ENCODE measurements around the gene PDE8B.

DNA sequence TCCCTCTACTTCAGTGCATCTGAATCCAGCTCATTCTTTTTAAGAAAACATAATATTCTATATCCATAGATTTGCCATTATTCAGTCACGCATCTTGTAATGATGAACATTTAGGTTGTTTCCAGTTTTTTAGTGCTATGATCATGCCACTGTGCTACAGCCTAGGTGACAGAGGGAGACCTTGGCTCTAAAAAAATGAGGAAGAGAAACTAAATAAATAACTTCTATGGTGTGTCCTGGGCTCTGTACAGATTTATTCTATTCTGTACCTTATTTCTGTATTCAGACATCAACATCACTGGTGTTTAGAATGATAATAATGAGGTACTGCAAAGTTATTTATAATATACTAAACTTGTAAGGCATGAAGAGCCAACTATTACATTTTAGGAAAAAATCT is 45.9 kb downstream of the PDE8B start:
- TF ChIP-seq, protein P1, sequence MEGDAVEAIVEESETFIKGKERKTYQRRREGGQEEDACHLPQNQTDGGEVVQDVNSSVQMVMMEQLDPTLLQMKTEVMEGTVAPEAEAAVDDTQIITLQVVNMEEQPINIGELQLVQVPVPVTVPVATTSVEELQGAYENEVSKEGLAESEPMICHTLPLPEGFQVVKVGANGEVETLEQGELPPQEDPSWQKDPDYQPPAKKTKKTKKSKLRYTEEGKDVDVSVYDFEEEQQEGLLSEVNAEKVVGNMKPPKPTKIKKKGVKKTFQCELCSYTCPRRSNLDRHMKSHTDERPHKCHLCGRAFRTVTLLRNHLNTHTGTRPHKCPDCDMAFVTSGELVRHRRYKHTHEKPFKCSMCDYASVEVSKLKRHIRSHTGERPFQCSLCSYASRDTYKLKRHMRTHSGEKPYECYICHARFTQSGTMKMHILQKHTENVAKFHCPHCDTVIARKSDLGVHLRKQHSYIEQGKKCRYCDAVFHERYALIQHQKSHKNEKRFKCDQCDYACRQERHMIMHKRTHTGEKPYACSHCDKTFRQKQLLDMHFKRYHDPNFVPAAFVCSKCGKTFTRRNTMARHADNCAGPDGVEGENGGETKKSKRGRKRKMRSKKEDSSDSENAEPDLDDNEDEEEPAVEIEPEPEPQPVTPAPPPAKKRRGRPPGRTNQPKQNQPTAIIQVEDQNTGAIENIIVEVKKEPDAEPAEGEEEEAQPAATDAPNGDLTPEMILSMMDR (IDR thresholded peaks at IDR 0.05): no peak
- no peak for TF ChIP-seq POLR2AphosphoS5 (IDR thresholded peaks at IDR 0.05)
- TF ChIP-seq POLR2A (IDR thresholded peaks at IDR 0.05): no peak
- TF ChIP-seq EP300 (IDR thresholded peaks at IDR 0.05): no peak

Measured in sigmoid colon (tissue), 4 donors.